GM12878 (cell line): ENCODE results near the gene KCNJ14.

Source experiments
- CHD2 ChIP-seq: IDR thresholded peaks from 2 replicates; pipeline ENCODE4 v1.6.1; 2011; ENCODE audit warnings: low read depth, low read length, improper control_type of control experiment, borderline replicate concordance
- HDAC2 ChIP-seq: fragments of 200-600 bp; sonication (generic); IDR thresholded peaks from 2 replicates; pipeline ENCODE4 v1.6.1; 2017
- POLR2A ChIP-seq: IDR thresholded peaks from 2 replicates; pipeline ENCODE4 v1.6.1; 2011; ENCODE audit warnings: low read depth, mild to moderate bottlenecking, low read length
- RB1 ChIP-seq: fragments of 450-650 bp; formaldehyde crosslinking; IDR thresholded peaks from 2 replicates; pipeline ENCODE4 v1.6.1; 2017; ENCODE audit warnings: mild to moderate bottlenecking, borderline replicate concordance
- RBBP5 ChIP-seq: fragments of 200-600 bp; sonication (generic); conservative IDR thresholded peaks from 2 replicates; pipeline ENCODE4 v1.6.1; 2016
- TF ChIP-seq, protein P1 (sequence below): IDR thresholded peaks from 2 replicates; pipeline ENCODE4 v1.6.1; 2012; ENCODE audit warnings: low read depth, low read length, improper control_type of control experiment
- TF ChIP-seq, protein P2 (sequence below), 3 experiments: IDR thresholded peaks in 2 of 3; conservative IDR thresholded peaks in 1 of 3; 2 replicates each; pipeline ENCODE4 v1.5.1; 2011; ENCODE audit warnings: low read depth in 3 of 3, low read length in 3 of 3, mild to moderate bottlenecking in 3 of 3, control low read depth in 2 of 3, moderate library complexity in 2 of 3, inconsistent platforms in 1 of 3, mixed read lengths in 1 of 3; ENCODE audit not compliant: control insufficient read depth in 2 of 3, insufficient read depth in 1 of 3; ENCODE audit errors: extremely low read depth in 1 of 3
- TF ChIP-seq, protein P3 (sequence below): IDR thresholded peaks from 2 replicates; pipeline ENCODE4 v1.6.1; 2011; ENCODE audit warnings: low read depth, mild to moderate bottlenecking, low read length, moderate library complexity, borderline replicate concordance; ENCODE audit errors: extremely low read depth

DNA sequence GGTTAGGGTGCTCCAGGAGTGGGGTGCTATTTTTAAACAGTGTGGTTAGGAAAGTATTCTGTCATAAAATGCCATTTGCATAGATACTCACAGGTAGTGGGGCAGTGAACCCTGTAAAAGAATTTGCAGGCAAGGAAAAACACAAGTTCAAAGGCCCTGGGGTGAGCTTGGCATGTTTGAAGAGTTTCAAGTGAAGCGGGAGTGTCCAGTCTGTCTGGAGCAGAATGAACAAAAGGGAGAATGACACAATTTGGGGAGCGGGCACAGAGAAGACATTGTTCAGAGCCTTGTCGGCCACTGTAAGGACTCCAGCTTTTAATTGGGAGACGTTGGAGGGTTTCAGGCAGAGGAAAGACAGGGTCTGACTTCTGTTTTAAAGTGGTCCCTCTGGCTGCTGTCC, 6.8 kb upstream of the KCNJ14 start:
- no peak for TF ChIP-seq POLR2A
- TF ChIP-seq RB1 = no peak
- TF ChIP-seq, protein P1, sequence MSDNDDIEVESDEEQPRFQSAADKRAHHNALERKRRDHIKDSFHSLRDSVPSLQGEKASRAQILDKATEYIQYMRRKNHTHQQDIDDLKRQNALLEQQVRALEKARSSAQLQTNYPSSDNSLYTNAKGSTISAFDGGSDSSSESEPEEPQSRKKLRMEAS = no peak
- TF ChIP-seq RBBP5 = no peak
- TF ChIP-seq, protein P2, sequence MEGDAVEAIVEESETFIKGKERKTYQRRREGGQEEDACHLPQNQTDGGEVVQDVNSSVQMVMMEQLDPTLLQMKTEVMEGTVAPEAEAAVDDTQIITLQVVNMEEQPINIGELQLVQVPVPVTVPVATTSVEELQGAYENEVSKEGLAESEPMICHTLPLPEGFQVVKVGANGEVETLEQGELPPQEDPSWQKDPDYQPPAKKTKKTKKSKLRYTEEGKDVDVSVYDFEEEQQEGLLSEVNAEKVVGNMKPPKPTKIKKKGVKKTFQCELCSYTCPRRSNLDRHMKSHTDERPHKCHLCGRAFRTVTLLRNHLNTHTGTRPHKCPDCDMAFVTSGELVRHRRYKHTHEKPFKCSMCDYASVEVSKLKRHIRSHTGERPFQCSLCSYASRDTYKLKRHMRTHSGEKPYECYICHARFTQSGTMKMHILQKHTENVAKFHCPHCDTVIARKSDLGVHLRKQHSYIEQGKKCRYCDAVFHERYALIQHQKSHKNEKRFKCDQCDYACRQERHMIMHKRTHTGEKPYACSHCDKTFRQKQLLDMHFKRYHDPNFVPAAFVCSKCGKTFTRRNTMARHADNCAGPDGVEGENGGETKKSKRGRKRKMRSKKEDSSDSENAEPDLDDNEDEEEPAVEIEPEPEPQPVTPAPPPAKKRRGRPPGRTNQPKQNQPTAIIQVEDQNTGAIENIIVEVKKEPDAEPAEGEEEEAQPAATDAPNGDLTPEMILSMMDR (IDR thresholded peaks at IDR 0.05 in 2 of 3, conservative IDR thresholded peaks at IDR 0.05 in 1 of 3; ENCODE audit: control insufficient read depth in 2 of 3, extremely low read depth in 1 of 3, insufficient read depth in 1 of 3, low read depth in 3 of 3, low read length in 3 of 3) = no peak
- TF ChIP-seq CHD2 = no peak
- TF ChIP-seq HDAC2 = no peak
- TF ChIP-seq, protein P3, sequence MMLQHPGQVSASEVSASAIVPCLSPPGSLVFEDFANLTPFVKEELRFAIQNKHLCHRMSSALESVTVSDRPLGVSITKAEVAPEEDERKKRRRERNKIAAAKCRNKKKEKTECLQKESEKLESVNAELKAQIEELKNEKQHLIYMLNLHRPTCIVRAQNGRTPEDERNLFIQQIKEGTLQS = no peak
